ENCODE results near the gene AAMDC.

The AAMDC gene

GRCh38 chr11:77820565-77821348, at the start of gene AAMDC, which contains the start of gene RSF1:
AAMDC (plus strand) TSS chr11:77821144; CDS start chr11:77842497, 21,353 bp downstream.
RSF1 (minus strand) TSS chr11:77820722; CDS start chr11:77820714, 8 bp downstream.
- peak; percentile 94 for DNase-seq (ENCODE audit: low spot score)

GRCh38 chr11:77775936-77776335, 45.0 kb upstream of the AAMDC start:
- DNase-seq (ENCODE audit: low spot score), result no peak

GRCh38 chr11:77776455-77776854, 44.5 kb upstream of the AAMDC start:
- DNase-seq (ENCODE audit: low spot score), result peak; percentile 69

GRCh38 chr11:77778118-77778517, 42.8 kb upstream of the AAMDC start:
- DNase-seq (ENCODE audit: low spot score), result no peak

GRCh38 chr11:77778549-77778948, 42.4 kb upstream of the AAMDC start:
- DNase-seq (ENCODE audit: low spot score), result no peak

GRCh38 chr11:77779935-77780334, 41.0 kb upstream of the AAMDC start:
- DNase-seq (ENCODE audit: low spot score), result no peak

GRCh38 chr11:77783025-77783424, 37.9 kb upstream of the AAMDC start:
- no peak for DNase-seq (ENCODE audit: low spot score)

- DNase-seq (ENCODE audit: low spot score), result no peak
These were observed 36.4 kb upstream of the AAMDC start for GRCh38 chr11:77784572-77784971.

- no peak for DNase-seq (ENCODE audit: low spot score)
These were observed 31.7 kb upstream of the AAMDC start for GRCh38 chr11:77789061-77789730.

- no peak for DNase-seq (ENCODE audit: low spot score)
These were observed 31.0 kb upstream of the AAMDC start for GRCh38 chr11:77789731-77790476.

- DNase-seq (ENCODE audit: low spot score), result no peak
These were observed 29.6 kb upstream of the AAMDC start for GRCh38 chr11:77791301-77791700.

- no peak for DNase-seq (ENCODE audit: low spot score)
These were observed 27.0 kb upstream of the AAMDC start for GRCh38 chr11:77793972-77794371.

- no peak for DNase-seq (ENCODE audit: low spot score)
These were observed 21.6 kb upstream of the AAMDC start for GRCh38 chr11:77799338-77799737.

GRCh38 chr11:77800449-77800848, 20.5 kb upstream of the AAMDC start:
- peak; percentile 30 for DNase-seq (ENCODE audit: low spot score)

- no peak for DNase-seq (ENCODE audit: low spot score)
These were observed 19.5 kb upstream of the AAMDC start for GRCh38 chr11:77801477-77801876.

GRCh38 chr11:77806415-77806814, 14.5 kb upstream of the AAMDC start:
- no peak for DNase-seq (ENCODE audit: low spot score)

- no peak for DNase-seq (ENCODE audit: low spot score)
These were observed 14.0 kb upstream of the AAMDC start for GRCh38 chr11:77806993-77807392.

- DNase-seq (ENCODE audit: low spot score), result no peak
These were observed 7.7 kb upstream of the AAMDC start for GRCh38 chr11:77813256-77813655.

GRCh38 chr11:77814848-77815247, 6.1 kb upstream of the AAMDC start:
- no peak for DNase-seq (ENCODE audit: low spot score)

GRCh38 chr11:77815459-77815858, 5.5 kb upstream of the AAMDC start:
- no peak for DNase-seq (ENCODE audit: low spot score)

- peak; percentile 71 for DNase-seq (ENCODE audit: low spot score)
These were observed 1.5 kb upstream of the AAMDC start for GRCh38 chr11:77819411-77819920.

- peak; percentile 74 for DNase-seq (ENCODE audit: low spot score)
These were observed 901 bp upstream of the AAMDC start for GRCh38 chr11:77819921-77820564.

Data from hematopoietic multipotent progenitor cell treated with erythropoietin and hydrocortisone succinate and interleukin-3 and kit ligand, for 17 days (in vitro differentiated cells).